Gastrocnemius medialis (tissue), 4 donors: ENCODE results near the gene MAP3K15. TPM values are rescaled to one million over a fixed set of nuclear protein-coding genes. Genes with fewer than 3 reads are reported as not detected.

Experiments used
- ATAC-seq, 2 donors: fragments of 150-250 bp; one replicate each; pipeline ENCODE4 v1.9.1; 2016
- DNase-seq, 2 donors: peaks; one replicate each; pipeline ENCODE4 v3.0.0-alpha.2; 2019
- H3K27ac ChIP-seq, 4 donors: fragments of 200-600 bp; sonication (generic); 1 replicate in 1 of 4; 2 replicates in 3 of 4; pipeline ENCODE4 v1.5.1; 2016 to 2018; ENCODE audit warnings: mild to moderate bottlenecking in 2 of 4, moderate library complexity in 1 of 4
- H3K27me3 ChIP-seq, 3 donors: fragments of 200-600 bp; sonication (generic) in 2 of 3; 1 replicate in 1 of 3; 2 replicates in 2 of 3; pipeline versions ENCODE4 v1.5.1 to v1.6.0; 2016 to 2019; ENCODE audit warnings: mild to moderate bottlenecking in 1 of 3, moderate library complexity in 1 of 3
- H3K36me3 ChIP-seq, 2 donors: fragments of 200-600 bp; sonication (generic) in 1 of 2; one replicate each; pipeline ENCODE4 v1.5.1; 2017 to 2018
- H3K4me1 ChIP-seq, 2 donors: fragments of 200-600 bp; sonication (generic) in 1 of 2; one replicate each; pipeline ENCODE4 v1.5.1; 2016 to 2017; ENCODE audit warnings: mild to moderate bottlenecking in 2 of 2
- H3K4me3 ChIP-seq, 4 donors: fragments of 200-600 bp; sonication (generic) in 3 of 4; 1 replicate in 1 of 4; 2 replicates in 3 of 4; pipeline ENCODE4 v1.5.1; 2016 to 2019; ENCODE audit warnings: mild to moderate bottlenecking in 2 of 4
- H3K9me3 ChIP-seq, 3 donors: fragments of 200-600 bp; sonication (generic) in 2 of 3; 1 replicate in 1 of 3; 2 replicates in 2 of 3; pipeline ENCODE4 v1.5.1; 2016 to 2019
- CTCF ChIP-seq, 5 experiments: fragments of 450-650 bp in 3 of 5; fragments of 200-600 bp in 2 of 5; sonication (generic) in 2 of 5; IDR thresholded peaks in 4 of 5; conservative IDR thresholded peaks in 1 of 5; 1 replicate in 4 of 5; 2 replicates in 1 of 5; pipeline ENCODE4 v1.5.1; 2016 to 2019; ENCODE audit warnings: antibody characterized with exemption in 5 of 5, mild to moderate bottlenecking in 3 of 5, moderate library complexity in 3 of 5
- POLR2A ChIP-seq, 2 donors: fragments of 450-650 bp; IDR thresholded peaks; one replicate each; pipeline ENCODE4 v1.6.1; 2017; ENCODE audit warnings: antibody characterized with exemption in 2 of 2, mild to moderate bottlenecking in 2 of 2, moderate library complexity in 2 of 2
- in situ Hi-C, 4 donors: fragments of 200-750 bp; cut with MboI; loops; one replicate each; pipeline versions ENCODE4 v1.15.0 to v1.8.0; 2017; ENCODE audit warnings: low sequenced_read_pairs in 4 of 4
- intact Hi-C: fragments of 100-400 bp; cut with DNase I; formaldehyde crosslinking; loops from one replicate; pipeline ENCODE4 v1.15.1; 2023; ENCODE audit warnings: low total_unique reads
- total RNA-seq, 4 donors: library from RNA; depleted of rRNA; stranded (reverse); fragments of >200 nt; gene quantifications; one replicate each; pipeline versions ENCODE4 v1.1.0 to v1.2.3, GENCODE V29; 2016

MAP3K15 gene
- total RNA-seq, 4 donors from 2014 or later, result not detected

- H3K4me3 ChIP-seq, result no peak overlapping the region
- no peak for TF ChIP-seq POLR2A (IDR thresholded peaks at IDR 0.05)
- in situ Hi-C loops (loop anchor here in 2 of 4 donors (10.0 kb wide), 1 partner anchor 349 kb away; no protein-coding TSS in a partner anchor), intact Hi-C loops (loop anchor here (2.0 kb wide), 2 partner anchors 81 to 343 kb away; no protein-coding TSS in a partner anchor)
- H3K27me3 ChIP-seq, result no peaks in the 10 kb centered on the region
- no peaks in the 10 kb centered on the region for H3K4me1 ChIP-seq
- no peak for DNase-seq
- no peaks in the 10 kb centered on the region for H3K36me3 ChIP-seq
- H3K9me3 ChIP-seq, result no peaks in the 10 kb centered on the region
- no peak overlapping the region for H3K27ac ChIP-seq
- no peak for ATAC-seq
These were observed 30.3 kb upstream of the MAP3K15 start for GRCh38 chrX:19545651-19546050.

GRCh38 chrX:19544693-19545305 lies 29.5 kb upstream of the MAP3K15 start:
- H3K4me3 ChIP-seq, result no peak overlapping the region
- no peak overlapping the region for H3K27ac ChIP-seq
- no peaks in the 10 kb centered on the region for H3K4me1 ChIP-seq
- H3K36me3 ChIP-seq, result no peaks in the 10 kb centered on the region
- in situ Hi-C loops (loop anchor here in 2 of 4 donors (10.0 kb wide), 1 partner anchor 350 kb away; no protein-coding TSS in a partner anchor), intact Hi-C loops (loop anchor here (2.0 kb wide), 2 partner anchors 82 to 344 kb away; no protein-coding TSS in a partner anchor)
- TF ChIP-seq CTCF (IDR thresholded peaks at IDR 0.05 in 4 of 5, conservative IDR thresholded peaks at IDR 0.05 in 1 of 5) (peak; percentile 35 to 79 (median 53)), POLR2A (IDR thresholded peaks at IDR 0.05) (no peak)
- H3K9me3 ChIP-seq, result no peaks in the 10 kb centered on the region
- no peak for DNase-seq
- H3K27me3 ChIP-seq, result no peaks in the 10 kb centered on the region
- ATAC-seq, result peak in 1 of 2 donors; percentile 74

GRCh38 chrX:19543951-19544381 lies 28.7 kb upstream of the MAP3K15 start:
- TF ChIP-seq CTCF (IDR thresholded peaks at IDR 0.05 in 4 of 5, conservative IDR thresholded peaks at IDR 0.05 in 1 of 5), result no peak
- TF ChIP-seq POLR2A (IDR thresholded peaks at IDR 0.05), result no peak
- intact Hi-C loops, result loop anchor here (2.0 kb wide), 2 partner anchors 83 to 345 kb away; no protein-coding TSS in a partner anchor
- no peak overlapping the region for H3K27ac ChIP-seq
- no peaks in the 10 kb centered on the region for H3K36me3 ChIP-seq
- no peak for DNase-seq
- no peak overlapping the region for H3K4me3 ChIP-seq
- no peak for ATAC-seq
- H3K4me1 ChIP-seq, result no peaks in the 10 kb centered on the region
- in situ Hi-C loops, result loop anchor here in 2 of 4 donors (10.0 kb wide), 1 partner anchor 351 kb away; no protein-coding TSS in a partner anchor
- H3K27me3 ChIP-seq, result no peaks in the 10 kb centered on the region
- H3K9me3 ChIP-seq, result no peaks in the 10 kb centered on the region

- Histone ChIP-seq H3K27me3 (no peaks in the 10 kb centered on the region), H3K4me1 (no peaks in the 10 kb centered on the region), H3K4me3 (no peak overlapping the region), H3K27ac (no peak overlapping the region), H3K9me3 (no peaks in the 10 kb centered on the region), H3K36me3 (no peaks in the 10 kb centered on the region)
- TF ChIP-seq POLR2A (IDR thresholded peaks at IDR 0.05) (no peak), CTCF (IDR thresholded peaks at IDR 0.05 in 4 of 5, conservative IDR thresholded peaks at IDR 0.05 in 1 of 5) (no peak)
- no peak for DNase-seq
- intact Hi-C loops (no loop called here), in situ Hi-C loops (loop anchor here in 2 of 4 donors (10.0 kb wide), 1 partner anchor 352 kb away; no protein-coding TSS in a partner anchor)
- ATAC-seq, result no peak
These were observed 27.9 kb upstream of the MAP3K15 start for GRCh38 chrX:19543020-19543715.

GRCh38 chrX:19541931-19542330 lies 26.6 kb upstream of the MAP3K15 start:
- intact Hi-C loops, result no loop called here
- Histone ChIP-seq H3K9me3 (no peaks in the 10 kb centered on the region), H3K27ac (no peak overlapping the region), H3K36me3 (no peaks in the 10 kb centered on the region), H3K4me3 (no peak overlapping the region), H3K27me3 (no peaks in the 10 kb centered on the region), H3K4me1 (no peaks in the 10 kb centered on the region)
- DNase-seq (no peak), ATAC-seq (no peak)
- in situ Hi-C loops, result loop anchor here in 2 of 4 donors (10.0 kb wide), 1 partner anchor 353 kb away; no protein-coding TSS in a partner anchor
- TF ChIP-seq POLR2A (IDR thresholded peaks at IDR 0.05), result no peak
- no peak for TF ChIP-seq CTCF (IDR thresholded peaks at IDR 0.05 in 4 of 5, conservative IDR thresholded peaks at IDR 0.05 in 1 of 5)
